ENCODE results near the gene RSPH10B2. TPM values are rescaled to one million over a fixed set of nuclear protein-coding genes. Genes with fewer than 3 reads are reported as not detected.
"Not testable (repeated sequence)": the region's sequence is repeated elsewhere in the genome, so short reads cannot be mapped to it uniquely, and the experiment has no call there.

The RSPH10B2 gene
- total RNA-seq (2021; ENCODE audit: unreplicated experiment) (0.15 TPM), Bru-seq, nascent RNA (percentile 16 among the genes with signal in this experiment), BruChase-seq, experiment 1, labeled RNA remaining after a 2-hour chase (percentile 20 among the genes with signal in this experiment), BruChase-seq, experiment 2, labeled RNA remaining after a 6-hour chase (percentile 19 among the genes with signal in this experiment)
- polyA plus RNA-seq (2012; ENCODE audit: insufficient read length), result not detected
- long read RNA-seq, result 0 reads

- in situ Hi-C loops (cut with HindIII; ENCODE audit: low pct_unique_long_range_greater_than_20kb, low sequenced_read_pairs); BruUV-seq (replicated peaks): not testable (repeated sequence)
These were observed at the start of gene RSPH10B2 for GRCh38 chr7:6753964-6754363. RSPH10B2 (plus strand) TSS chr7:6754103; CDS start chr7:6757678, 3,575 bp downstream.

GRCh38 chr7:6705959-6706665 lies 47.8 kb upstream of the RSPH10B2 start:
- in situ Hi-C loops (cut with HindIII; ENCODE audit: low pct_unique_long_range_greater_than_20kb, low sequenced_read_pairs), result no loop called here
- ChIA-PET CTCF (no interaction called here), POLR2A (no interaction called here)
- TF ChIP-seq POLR2AphosphoS5 (IDR thresholded peaks at IDR 0.05; ENCODE audit: low read depth, low read length), result no peak
- no peak for TF ChIP-seq TCF7L2 (IDR thresholded peaks at IDR 0.05; ENCODE audit: low read depth, low read length)
- TF ChIP-seq CTCF (IDR thresholded peaks at IDR 0.05), result no peak
- TF ChIP-seq SIN3A (IDR thresholded peaks at IDR 0.05; ENCODE audit: borderline replicate concordance, insufficient read depth, low read depth, low read length), result no peak
- no peak for TF ChIP-seq REST (IDR thresholded peaks at IDR 0.05; ENCODE audit: insufficient read depth in 1 of 2, low read depth in 2 of 2, low read length in 1 of 2)
- TSS peak; percentile 47 for BruUV-seq (replicated peaks)
- Histone ChIP-seq H3K27me3 (ENCODE audit: control insufficient read depth, insufficient read depth, low read length) (no peaks in the 10 kb centered on the region), H3K4me1 (ENCODE audit: control insufficient read depth, insufficient read depth, low read length) (0 out of 2 replicates have a peak, but pooled peaks cover 5% of the 10 kb centered on the region), H3K4me3 (ENCODE audit: low read depth in 2 of 2, low read length in 2 of 2) (peak overlapping the region; percentile 74 to 81), H3K36me3 (ENCODE audit: control insufficient read depth, insufficient read depth, low read length) (peaks cover 8% of the 10 kb centered on the region; the same call in 1 of the 2 replicates), H3K27ac (ENCODE audit: low read length) (peak overlapping the region; percentile 98), H3K9me3 (ENCODE audit: control insufficient read depth, insufficient read depth, low read depth, low read length) (peaks cover 45% of the 10 kb centered on the region)
- DNase-seq (ENCODE audit: low read depth, low spot score), result no peak
- intact Hi-C loops (cut with micrococcal nuclease; ENCODE audit: unreplicated experiment), result no loop called here
- peak; percentile 76 for ATAC-seq

More at GRCh38 chr7:6753964-6754363, at the start of gene RSPH10B2:
- H3K9me3 ChIP-seq (ENCODE audit: control insufficient read depth, insufficient read depth, low read depth, low read length); H3K27ac ChIP-seq (ENCODE audit: low read length); H3K36me3 ChIP-seq (ENCODE audit: control insufficient read depth, insufficient read depth, low read length); intact Hi-C loops (cut with micrococcal nuclease; ENCODE audit: unreplicated experiment); POLR2A ChIA-PET; H3K4me3 ChIP-seq (ENCODE audit: low read depth in 2 of 2, low read length in 2 of 2); CTCF ChIA-PET; H3K27me3 ChIP-seq (ENCODE audit: control insufficient read depth, insufficient read depth, low read length); H3K4me1 ChIP-seq (ENCODE audit: control insufficient read depth, insufficient read depth, low read length); DNase-seq (ENCODE audit: low read depth, low spot score): not testable (repeated sequence)
- ATAC-seq, result peak; percentile 79
